Esophagus muscularis mucosa (tissue), 4 donors: ENCODE measurements around the gene MACROD2. TPM values are rescaled to one million over a fixed set of nuclear protein-coding genes. Genes with fewer than 3 reads are reported as not detected.
"Not testable (repeated sequence)": the region's sequence is repeated elsewhere in the genome, so short reads cannot be mapped to it uniquely, and the experiment has no call there.

Experiments used
- DNase-seq: peaks from one replicate; pipeline ENCODE4 v3.0.0-alpha.2; 2017; ENCODE audit errors: extremely low spot score
- H3K27ac ChIP-seq, 4 donors: fragments of 200-600 bp; sonication (generic); replicated peaks in 1 of 4; 1 replicate in 3 of 4; 2 replicates in 1 of 4; pipeline ENCODE4 v1.5.1; 2016 to 2019; ENCODE audit warnings: mild to moderate bottlenecking in 1 of 4
- H3K27me3 ChIP-seq, 4 donors: fragments of 200-600 bp; sonication (generic); one replicate each; pipeline versions ENCODE4 v1.5.1 to v1.6.0; 2016 to 2019
- H3K36me3 ChIP-seq, 4 donors: fragments of 200-600 bp; sonication (generic); one replicate each; pipeline ENCODE4 v1.5.1; 2016 to 2019
- H3K4me1 ChIP-seq, 4 donors: fragments of 200-600 bp; sonication (generic); one replicate each; pipeline ENCODE4 v1.5.1; 2016 to 2019
- H3K4me3 ChIP-seq, 4 donors: fragments of 200-600 bp; sonication (generic); 1 replicate in 2 of 4; 2 replicates in 2 of 4; pipeline ENCODE4 v1.5.1; 2016 to 2019; ENCODE audit warnings: mild to moderate bottlenecking in 4 of 4, moderate library complexity in 1 of 4
- H3K9me3 ChIP-seq, 4 donors: fragments of 200-600 bp; sonication (generic); 1 replicate in 3 of 4; 2 replicates in 1 of 4; pipeline ENCODE4 v1.5.1; 2016 to 2019
- EP300 ChIP-seq: sonication (generic); formaldehyde crosslinking; IDR thresholded peaks from one replicate; pipeline ENCODE4 v1.6.1; 2017; ENCODE audit warnings: antibody characterized with exemption
- POLR2A ChIP-seq: fragments of 450-650 bp; IDR thresholded peaks from one replicate; pipeline ENCODE4 v1.6.1; 2017; ENCODE audit warnings: antibody characterized with exemption, moderate library complexity, mild to moderate bottlenecking, low read depth
- POLR2AphosphoS5 ChIP-seq, 2 donors: sonication (generic); formaldehyde crosslinking; IDR thresholded peaks; one replicate each; pipeline ENCODE4 v1.6.1; 2017; ENCODE audit warnings: antibody characterized with exemption in 2 of 2
- WGBS: methylation state at CpG from one replicate; pipeline ENCODE4 v1.1.5; 2018; 5-methylcytosine and 5-hydroxymethylcytosine counted together
- intact Hi-C: fragments of 100-400 bp; cut with DNase I; formaldehyde crosslinking; loops from one replicate; pipeline ENCODE4 v1.15.1; 2023
- total RNA-seq, 4 donors: library from RNA; depleted of rRNA; stranded (reverse); fragments of >200 nt; gene quantifications; one replicate each; pipeline versions ENCODE4 v1.1.0 to v1.2.1, GENCODE V29; 2016
- TF ChIP-seq, protein P1 (sequence below), 3 experiments: fragments of 200-600 bp in 2 of 3; fragments of 450-650 bp in 1 of 3; sonication (generic) in 2 of 3; IDR thresholded peaks; one replicate each; pipeline ENCODE4 v1.5.1; 2017 to 2019; ENCODE audit warnings: antibody characterized with exemption in 3 of 3, mild to moderate bottlenecking in 2 of 3, moderate library complexity in 1 of 3

Gene MACROD2
- total RNA-seq, 4 donors from 2014 or later, result 1.4 to 3.6 (median 2.6) TPM

DNA sequence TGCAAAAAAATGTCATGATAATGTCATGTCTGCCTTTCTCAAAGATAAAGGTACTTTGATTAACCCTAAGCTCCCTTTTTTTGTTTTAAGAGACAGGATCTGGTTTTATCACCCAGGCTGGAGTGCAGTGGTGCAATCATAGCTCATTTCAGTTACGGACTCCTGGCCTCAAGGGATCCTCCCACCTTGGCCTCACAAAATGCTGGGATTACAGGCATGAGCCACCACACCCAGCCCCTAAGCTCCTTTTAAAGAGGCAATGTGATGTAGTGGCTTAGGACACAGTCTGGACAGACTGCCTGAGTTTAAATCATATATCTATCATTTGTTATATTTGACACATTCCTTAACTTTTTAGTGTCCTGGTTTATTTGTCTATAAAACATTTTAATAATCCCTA lies 265.1 kb downstream of the MACROD2 start:
- no peak for DNase-seq
- no peak overlapping the region for H3K4me3 ChIP-seq
- WGBS, result 100% methylated on average over 1 of the region's 1 CpG
- no peaks in the 10 kb centered on the region for H3K27me3 ChIP-seq
- H3K4me1 ChIP-seq, result no peaks in the 10 kb centered on the region
- no peaks in the 10 kb centered on the region for H3K36me3 ChIP-seq
- intact Hi-C loops, result no loop called here
- H3K27ac ChIP-seq, result no peak overlapping the region
- H3K9me3 ChIP-seq, result no peaks in the 10 kb centered on the region
- TF ChIP-seq EP300 (no peak), POLR2A (no peak), POLR2AphosphoS5 (IDR thresholded peaks at IDR 0.05) (no peak)
- TF ChIP-seq, protein P1, sequence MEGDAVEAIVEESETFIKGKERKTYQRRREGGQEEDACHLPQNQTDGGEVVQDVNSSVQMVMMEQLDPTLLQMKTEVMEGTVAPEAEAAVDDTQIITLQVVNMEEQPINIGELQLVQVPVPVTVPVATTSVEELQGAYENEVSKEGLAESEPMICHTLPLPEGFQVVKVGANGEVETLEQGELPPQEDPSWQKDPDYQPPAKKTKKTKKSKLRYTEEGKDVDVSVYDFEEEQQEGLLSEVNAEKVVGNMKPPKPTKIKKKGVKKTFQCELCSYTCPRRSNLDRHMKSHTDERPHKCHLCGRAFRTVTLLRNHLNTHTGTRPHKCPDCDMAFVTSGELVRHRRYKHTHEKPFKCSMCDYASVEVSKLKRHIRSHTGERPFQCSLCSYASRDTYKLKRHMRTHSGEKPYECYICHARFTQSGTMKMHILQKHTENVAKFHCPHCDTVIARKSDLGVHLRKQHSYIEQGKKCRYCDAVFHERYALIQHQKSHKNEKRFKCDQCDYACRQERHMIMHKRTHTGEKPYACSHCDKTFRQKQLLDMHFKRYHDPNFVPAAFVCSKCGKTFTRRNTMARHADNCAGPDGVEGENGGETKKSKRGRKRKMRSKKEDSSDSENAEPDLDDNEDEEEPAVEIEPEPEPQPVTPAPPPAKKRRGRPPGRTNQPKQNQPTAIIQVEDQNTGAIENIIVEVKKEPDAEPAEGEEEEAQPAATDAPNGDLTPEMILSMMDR (IDR thresholded peaks at IDR 0.05), result no peak

- H3K4me1 ChIP-seq, result peaks cover 0 to 11% (median 0%) of the 10 kb centered on the region in 4 donors
- no peaks in the 10 kb centered on the region for H3K36me3 ChIP-seq
- no peaks in the 10 kb centered on the region for H3K27me3 ChIP-seq
- no peak overlapping the region for H3K27ac ChIP-seq
- H3K9me3 ChIP-seq, result no peaks in the 10 kb centered on the region
- TF ChIP-seq, protein P1 (IDR thresholded peaks at IDR 0.05), result peak in 2 of 3 experiments; percentile 26 to 36
- no peak for TF ChIP-seq POLR2AphosphoS5 (IDR thresholded peaks at IDR 0.05)
- H3K4me3 ChIP-seq, result no peak overlapping the region
- intact Hi-C loops, result loop anchor here (5.0 kb wide), 1 partner anchor 78 kb away; no protein-coding TSS in a partner anchor
- no peak for DNase-seq
Measured at GRCh38 chr20:14264869-14265268, 269.6 kb downstream of the MACROD2 start.

- Histone ChIP-seq H3K36me3 (no peaks in the 10 kb centered on the region), H3K9me3 (no peaks in the 10 kb centered on the region), H3K27me3 (no peaks in the 10 kb centered on the region), H3K4me3 (no peak overlapping the region), H3K4me1 (peaks cover 0 to 11% (median 0%) of the 10 kb centered on the region in 4 donors), H3K27ac (no peak overlapping the region)
- intact Hi-C loops, result loop anchor here (5.0 kb wide), 1 partner anchor 79 kb away; no protein-coding TSS in a partner anchor
- no peak for TF ChIP-seq POLR2AphosphoS5 (IDR thresholded peaks at IDR 0.05)
- no peak for DNase-seq
Measured at GRCh38 chr20:14266246-14266645, 270.9 kb downstream of the MACROD2 start.

GRCh38 chr20:14270751-14271150 lies 275.4 kb downstream of the MACROD2 start:
- H3K9me3 ChIP-seq, H3K36me3 ChIP-seq, H3K27ac ChIP-seq, DNase-seq, intact Hi-C loops, H3K27me3 ChIP-seq, H3K4me3 ChIP-seq: not testable (repeated sequence)
- WGBS, result 96% methylated on average over 9 of the region's 9 CpGs
- H3K4me1 ChIP-seq, result peaks cover 0 to 11% (median 0%) of the 10 kb centered on the region in 4 donors

DNA sequence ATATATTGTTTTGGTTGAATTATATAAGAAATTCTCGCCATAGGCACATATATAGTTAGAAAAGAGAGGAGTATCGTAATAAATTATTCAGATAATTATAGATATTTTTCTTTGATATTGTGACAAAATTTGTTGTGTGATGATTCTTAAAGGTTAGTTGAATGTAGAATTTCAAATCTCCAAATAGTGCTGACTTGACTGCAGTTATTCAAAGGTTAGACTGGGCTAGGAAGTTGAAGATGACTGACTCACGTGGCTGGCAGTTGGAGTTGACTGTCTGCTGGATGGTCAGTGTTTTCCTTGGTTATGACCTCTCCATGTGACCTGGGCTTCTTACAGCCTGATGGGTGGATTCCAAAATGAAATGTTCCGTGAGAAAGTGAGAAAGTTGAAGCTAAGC lies 286.8 kb downstream of the MACROD2 start:
- no peak for DNase-seq
- intact Hi-C loops, result no loop called here
- no peaks in the 10 kb centered on the region for H3K9me3 ChIP-seq
- H3K27ac ChIP-seq, result no peak overlapping the region
- no peak overlapping the region for H3K4me3 ChIP-seq
- no peaks in the 10 kb centered on the region for H3K36me3 ChIP-seq
- H3K4me1 ChIP-seq, result peaks cover 0 to 4% (median 0%) of the 10 kb centered on the region in 4 donors
- 90% methylated on average over 4 of the region's 4 CpGs for WGBS
- H3K27me3 ChIP-seq, result no peaks in the 10 kb centered on the region
- TF ChIP-seq, protein P1 (IDR thresholded peaks at IDR 0.05), result no peak
- no peak for TF ChIP-seq POLR2A
- TF ChIP-seq EP300, result no peak
- TF ChIP-seq POLR2AphosphoS5 (IDR thresholded peaks at IDR 0.05), result no peak

DNA sequence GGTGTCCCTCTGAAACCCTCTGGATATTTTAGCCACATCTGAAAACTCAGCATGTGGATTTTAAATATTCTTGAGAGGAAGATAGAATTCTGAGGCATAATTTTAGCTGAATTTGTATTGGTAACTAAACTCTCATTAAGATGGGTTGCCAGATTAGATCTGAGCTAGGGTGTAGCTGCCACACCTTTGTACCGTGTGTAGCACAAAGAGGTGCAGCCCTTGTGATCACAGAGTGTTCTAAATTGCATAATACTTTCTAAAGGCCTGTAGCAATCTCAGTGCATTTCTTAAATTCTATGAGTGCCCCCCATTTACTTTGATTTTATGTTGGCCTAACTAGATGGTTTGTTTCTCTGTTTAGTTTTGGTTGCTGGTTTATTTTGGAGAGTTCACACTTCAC lies 289.1 kb downstream of the MACROD2 start:
- Histone ChIP-seq H3K4me1 (no peaks in the 10 kb centered on the region), H3K9me3 (no peaks in the 10 kb centered on the region), H3K27ac (no peak overlapping the region), H3K36me3 (no peaks in the 10 kb centered on the region), H3K27me3 (no peaks in the 10 kb centered on the region), H3K4me3 (no peak overlapping the region)
- DNase-seq, result no peak
- WGBS, result 89% methylated on average over 1 of the region's 1 CpG
- TF ChIP-seq POLR2AphosphoS5 (IDR thresholded peaks at IDR 0.05) (no peak), POLR2A (no peak), EP300 (no peak)
- intact Hi-C loops, result no loop called here
